Pulmonary artery endothelial cell (primary cell): ENCODE data around the gene KCNRG. TPM values are rescaled to one million over a fixed set of nuclear protein-coding genes. Genes with fewer than 3 reads are reported as not detected.

Source experiments
- total RNA-seq: library from RNA; depleted of rRNA; stranded (reverse); fragments of >200 nt; gene quantifications from 2 replicates; pipeline ENCODE4 v1.2.3, GENCODE V29; 2014

The KCNRG gene
- total RNA-seq, 1 donor from 2014 or later, result 4.7 TPM

Other genes with a start within 250 kb of the KCNRG start
- 45.6 and 51.5 TPM in 2 replicates for gene KPNA3, start 222.8 kb upstream of the KCNRG start, total RNA-seq
- gene SPRYD7, start 79.1 kb upstream of the KCNRG start, total RNA-seq, result 5.1 and 5.6 TPM in 2 replicates
- 20.4 and 34.1 TPM in 2 replicates for gene TRIM13, start 18.4 kb upstream of the KCNRG start, total RNA-seq